ENCODE results near the gene BIK.

- no peak for TF ChIP-seq POLR2A (IDR thresholded peaks at IDR 0.05)
- TF ChIP-seq, protein P1, sequence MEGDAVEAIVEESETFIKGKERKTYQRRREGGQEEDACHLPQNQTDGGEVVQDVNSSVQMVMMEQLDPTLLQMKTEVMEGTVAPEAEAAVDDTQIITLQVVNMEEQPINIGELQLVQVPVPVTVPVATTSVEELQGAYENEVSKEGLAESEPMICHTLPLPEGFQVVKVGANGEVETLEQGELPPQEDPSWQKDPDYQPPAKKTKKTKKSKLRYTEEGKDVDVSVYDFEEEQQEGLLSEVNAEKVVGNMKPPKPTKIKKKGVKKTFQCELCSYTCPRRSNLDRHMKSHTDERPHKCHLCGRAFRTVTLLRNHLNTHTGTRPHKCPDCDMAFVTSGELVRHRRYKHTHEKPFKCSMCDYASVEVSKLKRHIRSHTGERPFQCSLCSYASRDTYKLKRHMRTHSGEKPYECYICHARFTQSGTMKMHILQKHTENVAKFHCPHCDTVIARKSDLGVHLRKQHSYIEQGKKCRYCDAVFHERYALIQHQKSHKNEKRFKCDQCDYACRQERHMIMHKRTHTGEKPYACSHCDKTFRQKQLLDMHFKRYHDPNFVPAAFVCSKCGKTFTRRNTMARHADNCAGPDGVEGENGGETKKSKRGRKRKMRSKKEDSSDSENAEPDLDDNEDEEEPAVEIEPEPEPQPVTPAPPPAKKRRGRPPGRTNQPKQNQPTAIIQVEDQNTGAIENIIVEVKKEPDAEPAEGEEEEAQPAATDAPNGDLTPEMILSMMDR (IDR thresholded peaks at IDR 0.05): no peak
These were observed 25.0 kb downstream of the BIK start for GRCh38 chr22:43135565-43135964.
